GM23248 (cell line): ENCODE measurements around the gene NT5M.

Experiments
- EZH2 ChIP-seq: fragments of 200-600 bp; sonication (generic); IDR thresholded peaks from 2 replicates; pipeline ENCODE4 v1.6.1; 2018; ENCODE audit warnings: antibody characterized with exemption, mild to moderate bottlenecking; ENCODE audit not compliant: insufficient read depth, poor library complexity, severe bottlenecking
- EZH2phosphoT487 ChIP-seq: fragments of 200-600 bp; sonication (generic); IDR thresholded peaks from 2 replicates; pipeline ENCODE4 v1.6.1; 2018; ENCODE audit warnings: antibody characterized with exemption, moderate library complexity, mild to moderate bottlenecking, low read depth; ENCODE audit not compliant: insufficient read depth

- TF ChIP-seq EZH2phosphoT487 = no peak
- no peak for TF ChIP-seq EZH2
These were observed 55.7 kb downstream of the NT5M start for GRCh38 chr17:17358866-17359265.
